Liver (tissue), 9 donors: ENCODE data around the gene PEMT. TPM values are rescaled to one million over a fixed set of nuclear protein-coding genes. Genes with fewer than 3 reads are reported as not detected.

Experiments
- DNase-seq: peaks from one replicate; pipeline ENCODE4 v3.0.0-alpha.2; 2017; ENCODE audit warnings: low spot score
- H3K27ac ChIP-seq, 2 donors: one replicate each; pipeline ENCODE4 v1.7.0; 2013; ENCODE audit warnings: inconsistent platforms in 2 of 2, low read length in 2 of 2, control low read depth in 1 of 2, low read depth in 1 of 2, mild to moderate bottlenecking in 1 of 2
- H3K27me3 ChIP-seq, 4 donors: one replicate each; pipeline versions ENCODE4 v1.6.1 to v1.7.0; 2013; ENCODE audit warnings: low read length in 3 of 4, inconsistent platforms in 1 of 4, mild to moderate bottlenecking in 1 of 4, moderate library complexity in 1 of 4; ENCODE audit not compliant: control insufficient read depth in 4 of 4, insufficient read depth in 4 of 4
- H3K36me3 ChIP-seq, 4 donors: one replicate each; pipeline versions ENCODE4 v1.6.1 to v1.7.0; 2013; ENCODE audit warnings: low read length in 3 of 4, mild to moderate bottlenecking in 3 of 4, low read depth in 1 of 4, moderate library complexity in 1 of 4; ENCODE audit not compliant: control insufficient read depth in 4 of 4, insufficient read depth in 3 of 4
- H3K4me1 ChIP-seq, 4 donors: one replicate each; pipeline versions ENCODE4 v1.6.1 to v1.7.0; 2013; ENCODE audit warnings: low read length in 3 of 4, mild to moderate bottlenecking in 3 of 4, moderate library complexity in 1 of 4; ENCODE audit not compliant: control insufficient read depth in 4 of 4, insufficient read depth in 4 of 4
- H3K4me3 ChIP-seq, 3 donors: one replicate each; pipeline versions ENCODE4 v1.6.1 to v1.7.0; 2013; ENCODE audit warnings: low read length in 3 of 3, control low read depth in 1 of 3, low read depth in 1 of 3, mild to moderate bottlenecking in 1 of 3
- H3K9ac ChIP-seq, 2 donors: one replicate each; pipeline ENCODE4 v1.7.0; 2013; ENCODE audit warnings: low read length in 2 of 2, mild to moderate bottlenecking in 2 of 2, moderate library complexity in 2 of 2, control low read depth in 1 of 2, low read depth in 1 of 2
- H3K9me3 ChIP-seq, 4 donors: one replicate each; pipeline versions ENCODE4 v1.6.1 to v1.7.0; 2013; ENCODE audit warnings: low read length in 3 of 4; ENCODE audit not compliant: control insufficient read depth in 4 of 4
- EGR1 ChIP-seq, 2 donors: IDR thresholded peaks; 2 replicates each; pipeline ENCODE4 v1.6.1; 2016 to 2018; ENCODE audit warnings: antibody characterized with exemption in 2 of 2, low read depth in 2 of 2
- FOXA1 ChIP-seq: IDR thresholded peaks from 2 replicates; pipeline ENCODE4 v1.6.1; 2016; ENCODE audit warnings: antibody characterized with exemption
- FOXA2 ChIP-seq: IDR thresholded peaks from 2 replicates; pipeline ENCODE4 v1.6.1; 2016; ENCODE audit warnings: antibody characterized with exemption
- GABPA ChIP-seq, 2 donors: IDR thresholded peaks in 1 of 2; conservative IDR thresholded peaks in 1 of 2; 2 replicates each; pipeline ENCODE4 v1.6.1; 2016; ENCODE audit warnings: antibody characterized with exemption in 2 of 2, mild to moderate bottlenecking in 1 of 2, moderate library complexity in 1 of 2
- HNF4A ChIP-seq, 2 donors: conservative IDR thresholded peaks; 2 replicates each; pipeline ENCODE4 v1.6.1; 2016; ENCODE audit warnings: antibody characterized with exemption in 2 of 2, mild to moderate bottlenecking in 2 of 2
- HNF4G ChIP-seq: IDR thresholded peaks from 2 replicates; pipeline ENCODE4 v1.6.1; 2016; ENCODE audit warnings: antibody characterized with exemption
- JUND ChIP-seq, 2 donors: IDR thresholded peaks; 2 replicates each; pipeline ENCODE4 v1.6.1; 2016; ENCODE audit warnings: antibody characterized with exemption in 2 of 2
- NR2F2 ChIP-seq: IDR thresholded peaks from 2 replicates; pipeline ENCODE4 v1.6.1; 2016; ENCODE audit warnings: antibody characterized with exemption
- RAD21 ChIP-seq, 2 donors: IDR thresholded peaks; 2 replicates each; pipeline ENCODE4 v1.6.1; 2016; ENCODE audit warnings: antibody characterized with exemption in 2 of 2, mild to moderate bottlenecking in 2 of 2
- RXRA ChIP-seq, 2 donors: IDR thresholded peaks; 2 replicates each; pipeline ENCODE4 v1.6.1; 2017 to 2018; ENCODE audit warnings: antibody characterized with exemption in 2 of 2, mild to moderate bottlenecking in 1 of 2
- SP1 ChIP-seq: IDR thresholded peaks from 2 replicates; pipeline ENCODE4 v1.6.1; 2018; ENCODE audit warnings: antibody characterized with exemption, mild to moderate bottlenecking
- TAF1 ChIP-seq: conservative IDR thresholded peaks from 2 replicates; pipeline ENCODE4 v1.6.1; 2016; ENCODE audit warnings: antibody characterized with exemption, mild to moderate bottlenecking
- YY1 ChIP-seq: IDR thresholded peaks from 2 replicates; pipeline ENCODE4 v1.6.1; 2016; ENCODE audit warnings: antibody characterized with exemption, mild to moderate bottlenecking
- WGBS: extraction: QIAGEN DNeasy Blood & Tissue Kit; methylation state at CpG from one replicate; pipeline ENCODE4 v1.1.7; 2013; 5-methylcytosine and 5-hydroxymethylcytosine counted together
- polyA plus RNA-seq, 2 donors: library from polyadenylated mRNA; stranded (reverse) in 1 of 2; unstranded in 1 of 2; fragments of 200-250 nt in 1 of 2; fragments of >200 nt in 1 of 2; fragmentation: Nextera tagmentation in 1 of 2; extraction: Ambion mirVana in 1 of 2; gene quantifications; one replicate each; pipeline versions ENCODE4 v1.2.1 to v1.2.3, GENCODE V29; 2013 to 2015
- total RNA-seq, 2 donors: library from RNA; depleted of rRNA; stranded (reverse); fragments of >200 nt; gene quantifications; one replicate each; pipeline ENCODE4 v1.2.3, GENCODE V29; 2014
- TF ChIP-seq, protein P1 (sequence below): IDR thresholded peaks from 2 replicates; pipeline ENCODE4 v1.6.1; 2016; ENCODE audit warnings: antibody characterized with exemption
- TF ChIP-seq, protein P2 (sequence below): fragments of 150-350 bp; IDR thresholded peaks from 2 replicates; pipeline ENCODE4 v1.5.1; 2017; ENCODE audit warnings: improper control_type of control experiment, low read depth, low read length; ENCODE audit not compliant: missing input control
- TF ChIP-seq, protein P3 (sequence below): IDR thresholded peaks from 2 replicates; pipeline ENCODE4 v1.6.1; 2016; ENCODE audit warnings: antibody characterized with exemption
- TF ChIP-seq, protein P4 (sequence below): IDR thresholded peaks from 2 replicates; pipeline ENCODE4 v1.6.1; 2016; ENCODE audit warnings: antibody characterized with exemption, mild to moderate bottlenecking
- TF ChIP-seq, protein P5 (sequence below): IDR thresholded peaks from 2 replicates; pipeline ENCODE4 v1.6.1; 2016; ENCODE audit warnings: antibody characterized with exemption
- donor health status: healthy.
- donor health status: healthy.
- donor health status: healthy.
- donor health status: healthy.
- donor health status: healthy.

PEMT gene
- total and polyA plus RNA-seq, 4 donors: 64.6 to 211 (median 184) TPM

DNA sequence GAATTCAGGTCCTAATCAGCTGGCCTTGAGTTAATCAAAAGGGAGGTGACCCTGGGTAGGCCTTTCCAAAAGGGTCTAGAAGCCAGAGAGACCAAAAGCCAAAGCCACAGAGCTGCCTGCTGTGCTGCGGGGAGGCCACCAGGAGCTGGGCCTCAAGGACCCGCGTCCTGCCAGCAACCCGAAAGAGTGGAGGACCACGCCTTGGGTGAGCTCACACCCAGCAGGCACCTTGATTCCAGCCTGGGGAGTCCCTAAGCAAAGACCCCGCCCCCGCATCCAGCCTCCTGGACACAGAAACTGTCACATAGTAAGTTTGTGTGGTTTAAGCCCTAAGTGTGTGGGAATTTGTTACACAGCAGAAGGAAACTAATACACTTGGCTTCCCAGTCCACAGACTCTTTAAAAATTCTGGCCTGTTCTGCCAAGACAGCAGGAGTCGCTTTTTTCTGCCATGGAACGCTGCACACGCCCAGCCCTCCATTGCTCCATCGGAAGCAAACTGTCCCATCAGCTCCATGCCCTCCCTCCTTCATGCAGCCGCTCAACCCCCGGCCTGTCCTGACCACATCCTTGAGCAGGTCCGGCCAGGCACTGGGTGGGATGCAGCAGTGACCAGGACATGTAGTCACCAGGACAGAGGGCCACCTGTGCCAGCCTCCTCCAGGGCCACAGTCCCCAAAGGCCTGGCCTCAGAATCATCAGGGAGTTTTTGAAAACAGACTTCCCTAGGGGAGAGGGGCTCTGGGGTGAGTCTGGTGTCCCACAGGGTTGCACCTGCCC, 74.4 kb downstream of the PEMT start:
- DNase-seq: no peak
- H3K4me3 ChIP-seq: no peak overlapping the region
- H3K27ac ChIP-seq: no peak overlapping the region
- TF ChIP-seq NR2F2 (no peak), FOXA1 (no peak), EGR1 (IDR thresholded peaks at IDR 0.05; ENCODE audit: low read depth in 2 of 2) (no peak), FOXA2 (no peak), TAF1 (no peak), GABPA (IDR thresholded peaks at IDR 0.05 in 1 of 2, conservative IDR thresholded peaks at IDR 0.05 in 1 of 2) (no peak), RXRA (IDR thresholded peaks at IDR 0.05) (no peak), YY1 (no peak), HNF4A (conservative IDR thresholded peaks at IDR 0.05) (no peak), HNF4G (no peak), JUND (IDR thresholded peaks at IDR 0.05) (no peak), SP1 (no peak), RAD21 (IDR thresholded peaks at IDR 0.05) (no peak)
- TF ChIP-seq, protein P1, sequence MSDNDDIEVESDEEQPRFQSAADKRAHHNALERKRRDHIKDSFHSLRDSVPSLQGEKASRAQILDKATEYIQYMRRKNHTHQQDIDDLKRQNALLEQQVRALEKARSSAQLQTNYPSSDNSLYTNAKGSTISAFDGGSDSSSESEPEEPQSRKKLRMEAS: no peak
- TF ChIP-seq, protein P2, sequence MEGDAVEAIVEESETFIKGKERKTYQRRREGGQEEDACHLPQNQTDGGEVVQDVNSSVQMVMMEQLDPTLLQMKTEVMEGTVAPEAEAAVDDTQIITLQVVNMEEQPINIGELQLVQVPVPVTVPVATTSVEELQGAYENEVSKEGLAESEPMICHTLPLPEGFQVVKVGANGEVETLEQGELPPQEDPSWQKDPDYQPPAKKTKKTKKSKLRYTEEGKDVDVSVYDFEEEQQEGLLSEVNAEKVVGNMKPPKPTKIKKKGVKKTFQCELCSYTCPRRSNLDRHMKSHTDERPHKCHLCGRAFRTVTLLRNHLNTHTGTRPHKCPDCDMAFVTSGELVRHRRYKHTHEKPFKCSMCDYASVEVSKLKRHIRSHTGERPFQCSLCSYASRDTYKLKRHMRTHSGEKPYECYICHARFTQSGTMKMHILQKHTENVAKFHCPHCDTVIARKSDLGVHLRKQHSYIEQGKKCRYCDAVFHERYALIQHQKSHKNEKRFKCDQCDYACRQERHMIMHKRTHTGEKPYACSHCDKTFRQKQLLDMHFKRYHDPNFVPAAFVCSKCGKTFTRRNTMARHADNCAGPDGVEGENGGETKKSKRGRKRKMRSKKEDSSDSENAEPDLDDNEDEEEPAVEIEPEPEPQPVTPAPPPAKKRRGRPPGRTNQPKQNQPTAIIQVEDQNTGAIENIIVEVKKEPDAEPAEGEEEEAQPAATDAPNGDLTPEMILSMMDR: no peak
- TF ChIP-seq, protein P3, sequence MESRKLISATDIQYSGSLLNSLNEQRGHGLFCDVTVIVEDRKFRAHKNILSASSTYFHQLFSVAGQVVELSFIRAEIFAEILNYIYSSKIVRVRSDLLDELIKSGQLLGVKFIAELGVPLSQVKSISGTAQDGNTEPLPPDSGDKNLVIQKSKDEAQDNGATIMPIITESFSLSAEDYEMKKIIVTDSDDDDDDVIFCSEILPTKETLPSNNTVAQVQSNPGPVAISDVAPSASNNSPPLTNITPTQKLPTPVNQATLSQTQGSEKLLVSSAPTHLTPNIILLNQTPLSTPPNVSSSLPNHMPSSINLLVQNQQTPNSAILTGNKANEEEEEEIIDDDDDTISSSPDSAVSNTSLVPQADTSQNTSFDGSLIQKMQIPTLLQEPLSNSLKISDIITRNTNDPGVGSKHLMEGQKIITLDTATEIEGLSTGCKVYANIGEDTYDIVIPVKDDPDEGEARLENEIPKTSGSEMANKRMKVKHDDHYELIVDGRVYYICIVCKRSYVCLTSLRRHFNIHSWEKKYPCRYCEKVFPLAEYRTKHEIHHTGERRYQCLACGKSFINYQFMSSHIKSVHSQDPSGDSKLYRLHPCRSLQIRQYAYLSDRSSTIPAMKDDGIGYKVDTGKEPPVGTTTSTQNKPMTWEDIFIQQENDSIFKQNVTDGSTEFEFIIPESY: no peak
- TF ChIP-seq, protein P4, sequence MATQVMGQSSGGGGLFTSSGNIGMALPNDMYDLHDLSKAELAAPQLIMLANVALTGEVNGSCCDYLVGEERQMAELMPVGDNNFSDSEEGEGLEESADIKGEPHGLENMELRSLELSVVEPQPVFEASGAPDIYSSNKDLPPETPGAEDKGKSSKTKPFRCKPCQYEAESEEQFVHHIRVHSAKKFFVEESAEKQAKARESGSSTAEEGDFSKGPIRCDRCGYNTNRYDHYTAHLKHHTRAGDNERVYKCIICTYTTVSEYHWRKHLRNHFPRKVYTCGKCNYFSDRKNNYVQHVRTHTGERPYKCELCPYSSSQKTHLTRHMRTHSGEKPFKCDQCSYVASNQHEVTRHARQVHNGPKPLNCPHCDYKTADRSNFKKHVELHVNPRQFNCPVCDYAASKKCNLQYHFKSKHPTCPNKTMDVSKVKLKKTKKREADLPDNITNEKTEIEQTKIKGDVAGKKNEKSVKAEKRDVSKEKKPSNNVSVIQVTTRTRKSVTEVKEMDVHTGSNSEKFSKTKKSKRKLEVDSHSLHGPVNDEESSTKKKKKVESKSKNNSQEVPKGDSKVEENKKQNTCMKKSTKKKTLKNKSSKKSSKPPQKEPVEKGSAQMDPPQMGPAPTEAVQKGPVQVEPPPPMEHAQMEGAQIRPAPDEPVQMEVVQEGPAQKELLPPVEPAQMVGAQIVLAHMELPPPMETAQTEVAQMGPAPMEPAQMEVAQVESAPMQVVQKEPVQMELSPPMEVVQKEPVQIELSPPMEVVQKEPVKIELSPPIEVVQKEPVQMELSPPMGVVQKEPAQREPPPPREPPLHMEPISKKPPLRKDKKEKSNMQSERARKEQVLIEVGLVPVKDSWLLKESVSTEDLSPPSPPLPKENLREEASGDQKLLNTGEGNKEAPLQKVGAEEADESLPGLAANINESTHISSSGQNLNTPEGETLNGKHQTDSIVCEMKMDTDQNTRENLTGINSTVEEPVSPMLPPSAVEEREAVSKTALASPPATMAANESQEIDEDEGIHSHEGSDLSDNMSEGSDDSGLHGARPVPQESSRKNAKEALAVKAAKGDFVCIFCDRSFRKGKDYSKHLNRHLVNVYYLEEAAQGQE: no peak
- TF ChIP-seq, protein P5, sequence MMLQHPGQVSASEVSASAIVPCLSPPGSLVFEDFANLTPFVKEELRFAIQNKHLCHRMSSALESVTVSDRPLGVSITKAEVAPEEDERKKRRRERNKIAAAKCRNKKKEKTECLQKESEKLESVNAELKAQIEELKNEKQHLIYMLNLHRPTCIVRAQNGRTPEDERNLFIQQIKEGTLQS: no peak
- H3K9ac ChIP-seq: no peak overlapping the region
- no peaks in the 10 kb centered on the region for H3K9me3 ChIP-seq
- peaks cover 0 to 31% (median 8%) of the 10 kb centered on the region in 4 donors for H3K36me3 ChIP-seq
- WGBS: 95% methylated on average over 14 of the region's 14 CpGs
- no peaks in the 10 kb centered on the region for H3K27me3 ChIP-seq
- no peaks in the 10 kb centered on the region for H3K4me1 ChIP-seq
